Ishikawa (cell line): ENCODE results near the gene TMPRSS6.

ENCODE experiments used
- CEBPB ChIP-seq: IDR thresholded peaks from 2 replicates; pipeline ENCODE4 v1.6.1; 2012
- CREB1 ChIP-seq: IDR thresholded peaks from 2 replicates; pipeline ENCODE4 v1.6.1; 2012; ENCODE audit warnings: low read depth
- EGR1 ChIP-seq: IDR thresholded peaks from 2 replicates; pipeline ENCODE4 v1.6.1; 2012
- EP300 ChIP-seq: IDR thresholded peaks from 2 replicates; pipeline ENCODE4 v1.6.1; 2012; ENCODE audit warnings: borderline replicate concordance
- FOXM1 ChIP-seq: IDR thresholded peaks from 2 replicates; pipeline ENCODE4 v1.6.1; 2012; ENCODE audit warnings: low read depth, borderline replicate concordance
- MAX ChIP-seq: IDR thresholded peaks from 2 replicates; pipeline ENCODE4 v1.6.1; 2012
- NFIC ChIP-seq: IDR thresholded peaks from 2 replicates; pipeline ENCODE4 v1.6.1; 2012
- RAD21 ChIP-seq: IDR thresholded peaks from 2 replicates; pipeline ENCODE4 v1.6.1; 2012; ENCODE audit warnings: low read depth
- REST ChIP-seq: IDR thresholded peaks from 2 replicates; pipeline ENCODE4 v1.6.1; 2012; ENCODE audit warnings: low read depth, mild to moderate bottlenecking
- TAF1 ChIP-seq: IDR thresholded peaks from 2 replicates; pipeline ENCODE4 v1.6.1; 2012; ENCODE audit warnings: low read depth, mild to moderate bottlenecking
- TCF12 ChIP-seq: IDR thresholded peaks from 2 replicates; pipeline ENCODE4 v1.6.1; 2012; ENCODE audit warnings: low read depth
- TEAD4 ChIP-seq: IDR thresholded peaks from 2 replicates; pipeline ENCODE4 v1.6.1; 2012
- USF1 ChIP-seq: IDR thresholded peaks from 2 replicates; pipeline ENCODE4 v1.6.1; 2012
- YY1 ChIP-seq: IDR thresholded peaks from 2 replicates; pipeline ENCODE4 v1.6.1; 2012; ENCODE audit warnings: low read depth
- ZBTB7A ChIP-seq: IDR thresholded peaks from 2 replicates; pipeline ENCODE4 v1.6.1; 2012; ENCODE audit warnings: low read depth

The TMPRSS6 gene

GRCh38 chr22:37139762-37140161 is 30.2 kb upstream of the TMPRSS6 start:
- no peak for TF ChIP-seq RAD21
- TF ChIP-seq YY1, result no peak
- no peak for TF ChIP-seq REST
- TF ChIP-seq TCF12, result no peak
- TF ChIP-seq USF1, result no peak
- no peak for TF ChIP-seq TEAD4
- TF ChIP-seq FOXM1, result no peak
- no peak for TF ChIP-seq EGR1
- no peak for TF ChIP-seq CEBPB
- TF ChIP-seq NFIC, result no peak
- TF ChIP-seq CREB1, result no peak
- TF ChIP-seq EP300, result no peak
- no peak for TF ChIP-seq ZBTB7A
- TF ChIP-seq TAF1, result no peak
- TF ChIP-seq MAX, result no peak

GRCh38 chr22:37138849-37139561 is 29.5 kb upstream of the TMPRSS6 start:
- no peak for TF ChIP-seq TAF1
- no peak for TF ChIP-seq MAX
- TF ChIP-seq CEBPB, result no peak
- no peak for TF ChIP-seq FOXM1
- TF ChIP-seq EP300, result no peak
- TF ChIP-seq ZBTB7A, result no peak
- no peak for TF ChIP-seq TEAD4
- TF ChIP-seq EGR1, result no peak
- no peak for TF ChIP-seq NFIC
- TF ChIP-seq RAD21, result no peak
- TF ChIP-seq YY1, result no peak
- no peak for TF ChIP-seq REST
- TF ChIP-seq TCF12, result no peak
- TF ChIP-seq USF1, result no peak

- TF ChIP-seq REST, result no peak
- TF ChIP-seq MAX, result no peak
- TF ChIP-seq EGR1, result no peak
- TF ChIP-seq RAD21, result no peak
- TF ChIP-seq TCF12, result no peak
- no peak for TF ChIP-seq USF1
- no peak for TF ChIP-seq NFIC
- no peak for TF ChIP-seq YY1
- TF ChIP-seq ZBTB7A, result no peak
- TF ChIP-seq CREB1, result no peak
- TF ChIP-seq CEBPB, result no peak
- TF ChIP-seq TAF1, result no peak
Measured at GRCh38 chr22:37137903-37138665, 28.6 kb upstream of the TMPRSS6 start.
